Left ventricle myocardium superior (tissue), 1 donor: Measurements from ENCODE around the gene TRIM31. TPM values are rescaled to one million over a fixed set of nuclear protein-coding genes. Genes with fewer than 3 reads are reported as not detected.
"Not testable (repeated sequence)": the region's sequence is repeated elsewhere in the genome, so short reads cannot be mapped to it uniquely, and the experiment has no call there.

Source experiments
- ATAC-seq: fragments of 200-7000 bp; cut with Tn5 transposase; one replicate; pipeline ENCODE4 v1.9.1; 2020; ENCODE audit warnings: mild to moderate bottlenecking, moderate library complexity
- DNase-seq: peaks from one replicate; pipeline ENCODE4 v3.0.0-alpha.2; 2020
- intact Hi-C: fragments of 100-400 bp; cut with micrococcal nuclease; formaldehyde crosslinking; loops from one replicate; pipeline ENCODE4 v1.11.0; 2022
- total RNA-seq: library from RNA; stranded (reverse); fragmentation: NEBNext Ultra II Directional; extraction: Animal tissue kit (Norgen Biotek cat#: 25700); gene quantifications from one replicate; pipeline ENCODE4 v1.2.1, GENCODE V29; 2021
- donor health status: DM: no; HTN: yes; CAD: no; lungs with severe emphysema.

The TRIM31 gene
- total RNA-seq, 1 donor from 2014 or later = not detected

DNA sequence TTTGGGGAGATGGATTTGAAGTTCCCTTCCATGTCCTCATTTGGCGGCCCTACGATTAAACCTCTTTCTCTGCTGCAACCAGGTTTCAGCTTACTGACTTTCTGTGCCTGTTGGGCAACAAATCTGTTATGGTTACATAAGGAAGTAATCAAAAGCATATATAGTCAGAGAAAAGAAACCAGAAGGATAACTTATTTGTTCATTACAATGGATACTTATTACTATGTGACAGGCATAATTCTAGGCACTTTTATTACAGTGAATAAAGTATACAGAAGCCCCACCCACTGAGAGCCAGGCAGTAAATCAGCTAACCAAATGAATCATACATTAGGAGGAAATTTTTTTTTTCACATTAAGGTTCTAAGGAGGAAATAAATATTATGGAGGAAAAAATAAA, 9.6 kb upstream of the TRIM31 start:
- DNase-seq (no peak), ATAC-seq (no peak)
- intact Hi-C loops = no loop called here

DNA sequence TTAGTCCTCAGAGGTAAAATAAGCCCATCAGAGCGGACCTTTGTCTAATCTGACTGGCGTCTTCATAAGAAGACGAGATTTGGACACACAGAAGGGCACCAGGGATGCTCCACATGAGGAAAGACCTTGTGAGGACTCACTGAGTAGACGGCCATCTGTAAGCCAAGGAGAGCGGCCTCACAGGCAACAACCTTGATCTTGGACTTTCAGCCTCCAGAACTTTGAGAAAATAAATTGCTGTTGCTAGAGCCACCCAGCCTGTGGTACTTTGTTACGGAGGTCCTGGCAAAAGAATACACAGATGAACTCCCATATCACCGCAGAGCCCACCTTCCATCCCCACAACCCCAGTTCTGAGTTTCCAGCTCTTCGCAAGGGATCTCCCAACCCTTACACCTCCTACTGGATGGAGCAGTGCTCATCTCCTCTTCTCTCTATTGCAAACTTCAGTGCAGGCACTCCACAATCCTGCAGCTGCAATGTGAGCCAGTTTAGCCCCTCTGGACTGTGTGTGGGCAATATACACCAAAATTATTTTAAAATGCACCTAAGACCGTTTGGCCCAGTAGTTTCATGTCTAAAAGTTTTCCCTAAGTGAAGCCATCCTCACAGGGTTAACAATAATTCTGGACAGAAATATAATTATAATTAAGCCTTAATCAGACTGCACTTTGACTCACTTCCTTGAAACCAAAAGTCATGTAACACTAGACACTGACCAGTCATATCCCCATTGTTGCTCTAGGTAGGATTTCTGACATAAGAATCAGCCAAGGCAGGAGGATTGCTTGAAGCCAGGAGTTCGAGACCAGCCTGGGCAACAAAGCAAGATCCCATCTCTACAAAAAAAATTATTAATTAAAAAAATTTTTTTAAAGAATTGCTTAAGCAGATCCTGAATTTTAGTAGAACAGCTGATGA, 8.8 kb upstream of the TRIM31 start:
- no peak for DNase-seq
- ATAC-seq = no peak
- intact Hi-C loops = no loop called here

DNA sequence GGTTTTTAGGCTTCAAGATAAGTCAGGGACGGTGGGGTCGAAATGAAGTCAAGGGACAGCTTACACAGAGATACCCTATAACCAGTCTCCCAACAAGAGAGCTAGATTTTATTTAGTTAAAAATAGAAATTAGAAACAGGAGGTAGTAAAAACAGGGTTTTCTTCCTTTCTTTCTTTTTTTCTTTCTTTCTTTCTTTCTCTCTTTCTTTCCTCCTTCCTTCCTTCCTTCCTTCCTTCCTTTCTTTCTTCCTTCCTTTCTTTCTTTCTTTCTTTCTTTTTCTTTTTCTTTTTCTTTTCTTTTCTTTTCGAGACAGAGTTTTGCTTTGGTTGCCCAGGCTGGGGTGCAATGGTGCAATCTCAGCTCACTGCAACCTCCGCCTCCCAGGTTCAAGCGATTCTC, 5.8 kb upstream of the TRIM31 start:
- intact Hi-C loops, ATAC-seq, DNase-seq: not testable (repeated sequence)

DNA sequence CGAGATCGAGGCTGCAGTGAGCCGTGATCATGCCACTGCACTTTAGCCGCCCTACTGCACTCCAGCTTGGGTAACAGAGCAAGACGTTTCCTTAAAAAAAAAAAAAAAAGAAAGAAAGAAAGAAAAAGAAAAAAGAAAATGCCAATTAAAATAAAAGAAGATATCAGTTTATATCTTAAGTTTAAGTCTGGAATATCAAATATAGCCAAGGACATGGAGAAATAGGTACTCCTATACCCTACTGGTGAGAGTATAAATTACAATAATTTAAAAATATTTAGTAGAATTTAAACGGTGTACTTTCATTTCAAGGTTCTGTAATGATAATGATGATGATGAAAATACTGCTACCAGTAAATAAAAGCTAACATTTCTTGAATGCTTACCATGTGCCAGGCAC, 3.8 kb upstream of the TRIM31 start:
- ATAC-seq = no peak
- DNase-seq = no peak
- intact Hi-C loops = no loop called here

DNA sequence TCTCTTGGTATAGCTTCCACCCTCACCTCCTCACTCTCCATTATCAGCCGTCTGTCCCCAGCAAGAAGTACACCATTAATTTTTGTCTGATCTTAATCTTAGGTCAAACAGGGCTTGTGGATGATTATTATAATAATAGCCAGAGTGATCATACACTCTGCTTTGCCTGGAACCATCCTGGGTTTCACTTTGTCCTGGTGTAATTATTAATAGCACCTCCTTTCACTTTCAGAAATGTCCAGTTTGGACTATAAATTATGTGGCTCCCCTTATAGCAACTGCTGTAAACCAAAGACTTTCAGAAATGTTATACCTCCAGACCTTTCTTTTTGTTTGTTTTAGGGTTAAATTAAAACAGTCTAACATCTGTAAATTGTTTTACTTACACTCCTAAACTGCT, 951 bp upstream of the TRIM31 start:
- DNase-seq = no peak
- no peak for ATAC-seq
- intact Hi-C loops = no loop called here

DNA sequence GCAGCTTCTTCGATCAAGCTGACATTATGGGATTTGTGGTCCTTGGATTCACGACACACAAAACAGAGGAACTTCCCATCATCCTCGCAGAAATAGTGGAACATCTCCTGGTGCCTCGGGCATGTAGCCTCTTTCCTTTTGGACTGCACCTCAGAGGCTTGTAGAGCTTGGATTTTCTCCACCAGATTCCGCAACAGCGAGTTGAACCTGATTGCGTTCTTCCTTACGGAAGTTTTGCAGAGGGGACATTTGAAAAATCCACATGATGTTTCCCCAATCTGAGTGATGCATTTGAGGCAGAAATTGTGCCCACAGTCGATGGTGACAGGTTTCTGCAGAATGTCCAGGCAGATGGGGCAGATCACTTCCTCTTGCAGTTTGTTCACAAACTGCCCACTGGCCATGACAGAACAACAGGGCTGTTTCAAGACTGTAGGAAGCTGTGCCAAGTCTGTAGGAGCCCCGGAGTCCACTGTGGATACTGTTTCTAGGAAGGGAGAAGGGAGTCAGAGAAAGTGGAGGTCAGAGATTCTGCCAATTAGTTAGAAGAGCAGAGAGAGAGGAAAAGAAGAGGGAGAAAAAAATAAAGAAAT, 392 bp downstream of the TRIM31 start:
- no peak for ATAC-seq
- intact Hi-C loops = no loop called here
- no peak for DNase-seq

DNA sequence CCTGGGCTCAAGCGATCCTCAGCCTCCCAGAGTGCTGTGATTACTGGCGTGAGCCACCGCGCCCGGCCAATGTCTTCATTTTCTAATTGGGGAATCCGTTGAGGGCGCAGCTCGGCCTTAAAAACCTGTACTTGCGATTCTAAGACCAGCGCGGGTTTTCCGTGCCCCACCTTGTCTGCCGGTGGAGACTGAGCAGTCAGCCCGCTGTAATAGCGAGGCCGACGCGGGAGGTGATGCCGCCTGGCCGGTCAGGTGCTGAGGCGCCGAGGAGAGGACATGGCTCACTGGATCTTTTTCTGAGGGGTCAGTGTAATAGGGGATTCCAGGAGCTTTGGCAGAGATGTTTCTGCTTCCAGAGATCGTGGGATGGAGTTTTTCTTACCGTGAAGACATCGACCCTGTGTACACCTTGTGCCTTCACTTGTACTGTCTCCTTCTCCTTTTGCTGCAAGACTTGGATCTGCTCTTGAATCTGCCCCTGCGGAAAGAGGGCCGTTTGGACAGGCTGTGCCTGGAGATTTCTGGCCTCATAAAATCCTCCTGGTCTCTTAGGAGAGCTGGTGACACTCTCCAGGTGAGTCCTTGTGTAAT, 1.5 kb downstream of the TRIM31 start:
- no peak for DNase-seq
- no peak for ATAC-seq
- intact Hi-C loops = no loop called here

DNA sequence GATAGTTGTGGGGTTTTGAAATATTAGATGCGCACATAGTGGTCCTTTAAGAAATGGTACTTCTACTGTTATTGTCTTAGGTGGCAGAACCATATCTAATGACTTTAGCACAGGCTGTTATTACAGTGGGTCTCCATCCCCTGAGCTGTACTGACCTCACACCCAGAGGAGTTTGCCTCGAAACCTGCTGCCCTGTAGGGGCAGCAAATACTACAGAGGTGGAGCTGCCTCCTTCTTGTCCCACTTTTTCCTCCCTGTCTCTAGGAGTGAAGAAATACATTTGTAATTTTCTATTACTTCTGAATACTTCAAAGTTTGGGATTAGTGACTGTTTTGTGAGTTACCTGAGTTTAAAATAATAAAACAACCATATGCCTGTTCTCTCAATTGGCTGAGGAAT, 8.2 kb downstream of the TRIM31 start:
- no peak for ATAC-seq

DNA sequence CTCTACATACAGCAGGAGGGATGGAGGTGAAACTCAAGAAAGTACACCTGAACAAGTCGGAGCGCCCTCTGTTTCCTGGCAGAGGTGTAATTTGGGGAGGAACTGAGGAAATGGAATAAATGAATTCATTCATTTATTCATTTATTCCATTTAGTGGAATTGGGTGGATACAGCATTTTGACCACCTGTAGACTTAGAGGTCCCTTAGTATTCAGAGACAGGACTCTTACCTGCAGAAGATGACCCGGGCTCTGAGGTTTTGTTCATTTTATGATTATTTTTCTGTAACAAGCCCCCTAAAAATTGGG, 9.1 kb downstream of the TRIM31 start:
- ATAC-seq (no peak), DNase-seq (no peak)
- intact Hi-C loops = no loop called here

More for the DNA sequence above, 8.2 kb downstream of the TRIM31 start:
- DNase-seq = no peak
- intact Hi-C loops = no loop called here

DNA sequence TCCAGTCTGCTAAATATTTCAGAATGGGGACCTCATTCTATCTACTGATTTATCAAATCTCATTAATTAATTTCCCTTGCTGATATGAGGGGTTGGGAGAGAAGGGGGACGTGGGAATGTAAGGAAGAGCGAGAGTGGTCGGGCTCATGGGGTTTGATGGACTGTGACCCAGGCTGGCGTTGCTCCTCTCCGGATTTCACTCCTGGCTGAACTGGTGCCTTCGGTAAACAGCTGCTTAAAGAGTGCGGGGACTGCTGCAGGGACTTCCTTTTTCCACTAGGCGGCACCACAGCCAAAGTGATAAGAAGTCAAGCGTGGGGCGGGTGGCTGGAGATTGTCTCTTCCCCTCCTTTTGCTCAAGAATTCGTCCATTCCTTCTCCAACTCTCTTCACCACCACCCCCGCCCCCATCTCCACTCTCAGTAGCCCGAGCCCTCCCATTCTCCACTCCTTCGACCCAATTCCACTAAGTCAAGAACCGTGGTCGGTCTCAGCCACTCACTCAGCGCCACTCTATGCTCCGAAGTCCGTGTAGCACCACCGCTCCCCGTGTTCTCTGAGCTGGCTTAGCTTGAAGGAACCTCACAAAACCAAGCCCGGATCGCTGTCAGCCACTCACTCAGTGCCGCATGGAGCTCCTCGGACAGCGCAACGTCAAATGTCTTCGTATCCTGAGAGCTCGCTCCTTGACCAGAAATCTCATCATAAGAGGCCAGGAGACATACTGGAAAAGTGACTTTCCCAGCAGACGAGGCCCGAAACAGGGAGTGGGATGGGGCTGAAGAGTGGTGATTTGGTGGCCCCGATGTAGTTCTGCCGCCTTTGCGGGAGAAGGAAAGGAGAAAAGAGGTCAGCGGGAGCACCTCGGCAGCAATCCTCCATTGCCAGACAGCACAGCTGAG, 9.7 kb downstream of the TRIM31 start:
- DNase-seq = peak; percentile 85
- peak; percentile 85 for ATAC-seq
- intact Hi-C loops = no loop called here

DNA sequence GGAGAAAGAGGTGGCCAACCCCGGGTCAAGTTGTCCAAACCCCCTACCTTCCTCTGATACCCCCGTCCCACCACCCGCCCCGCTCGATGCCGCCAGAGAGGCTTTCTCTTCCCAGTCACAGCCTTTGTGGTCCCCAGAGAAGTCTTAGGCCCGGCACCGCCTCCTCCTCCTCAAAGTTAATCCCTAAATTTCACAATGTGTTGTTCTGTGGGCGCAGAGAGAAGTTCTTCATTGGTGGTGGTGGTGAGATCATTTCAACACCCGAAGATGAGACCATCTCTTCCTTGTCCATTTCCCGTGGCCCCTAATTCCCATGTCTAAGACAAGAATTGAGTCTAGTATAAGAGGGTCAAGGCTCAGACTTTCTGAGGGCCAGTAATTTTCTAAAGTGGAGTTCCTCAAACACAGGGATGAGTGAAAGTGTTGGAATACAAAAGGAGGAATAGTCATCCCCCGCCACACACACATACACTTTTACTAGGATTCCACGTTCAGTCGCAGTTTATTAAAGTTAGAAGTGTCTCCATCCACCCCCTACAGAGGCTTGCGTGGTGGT, 10.4 kb downstream of the TRIM31 start:
- intact Hi-C loops = no loop called here
- no peak for DNase-seq
- ATAC-seq = peak; percentile 12

DNA sequence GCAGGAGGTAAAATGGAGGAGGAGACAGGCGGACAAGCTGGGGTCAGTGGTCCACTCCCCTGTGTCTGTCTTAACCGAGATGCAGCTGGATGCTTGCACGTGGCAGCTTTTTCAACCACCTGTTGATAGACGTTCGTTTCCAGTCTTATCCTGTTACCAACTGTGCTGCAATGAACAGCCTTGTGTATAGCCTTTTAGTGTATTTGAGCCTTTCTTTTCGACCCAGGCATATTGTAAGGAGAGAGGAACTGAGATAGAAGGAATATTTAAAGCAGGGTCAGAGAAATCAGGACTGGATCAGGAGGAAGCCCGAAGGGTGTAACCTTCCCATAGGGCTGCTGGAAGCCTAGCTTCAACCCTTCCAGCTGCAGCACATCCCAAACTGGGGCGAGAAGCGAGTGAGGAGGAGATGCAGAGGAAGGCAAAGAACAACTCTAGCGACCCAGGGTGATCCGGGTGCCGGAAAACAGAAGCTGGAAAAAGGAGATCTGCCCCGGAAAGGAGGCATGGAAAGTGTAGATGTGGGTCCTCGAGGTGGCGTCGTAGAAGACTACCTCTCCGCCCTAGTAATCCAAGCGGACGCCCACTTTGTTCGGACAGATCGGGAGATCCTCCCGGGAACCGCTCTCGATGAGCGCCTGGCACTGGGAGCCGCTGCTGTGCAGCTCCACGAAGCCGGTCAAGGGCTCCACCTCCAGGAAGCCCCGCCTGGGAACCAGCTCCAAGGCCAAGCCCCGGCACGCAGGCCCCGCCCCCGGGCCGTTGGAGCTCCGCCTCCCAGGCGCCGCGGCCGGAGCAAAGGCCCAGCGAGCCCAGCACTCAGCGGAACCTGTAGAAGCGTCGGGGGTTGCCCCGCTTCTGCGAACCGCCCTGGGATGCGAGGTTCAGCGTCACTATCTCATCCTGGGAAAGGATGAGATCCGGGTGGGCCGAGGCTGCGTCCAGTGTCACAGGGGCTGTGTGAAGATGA, 11.2 kb downstream of the TRIM31 start:
- DNase-seq = peak; percentile 96

DNA sequence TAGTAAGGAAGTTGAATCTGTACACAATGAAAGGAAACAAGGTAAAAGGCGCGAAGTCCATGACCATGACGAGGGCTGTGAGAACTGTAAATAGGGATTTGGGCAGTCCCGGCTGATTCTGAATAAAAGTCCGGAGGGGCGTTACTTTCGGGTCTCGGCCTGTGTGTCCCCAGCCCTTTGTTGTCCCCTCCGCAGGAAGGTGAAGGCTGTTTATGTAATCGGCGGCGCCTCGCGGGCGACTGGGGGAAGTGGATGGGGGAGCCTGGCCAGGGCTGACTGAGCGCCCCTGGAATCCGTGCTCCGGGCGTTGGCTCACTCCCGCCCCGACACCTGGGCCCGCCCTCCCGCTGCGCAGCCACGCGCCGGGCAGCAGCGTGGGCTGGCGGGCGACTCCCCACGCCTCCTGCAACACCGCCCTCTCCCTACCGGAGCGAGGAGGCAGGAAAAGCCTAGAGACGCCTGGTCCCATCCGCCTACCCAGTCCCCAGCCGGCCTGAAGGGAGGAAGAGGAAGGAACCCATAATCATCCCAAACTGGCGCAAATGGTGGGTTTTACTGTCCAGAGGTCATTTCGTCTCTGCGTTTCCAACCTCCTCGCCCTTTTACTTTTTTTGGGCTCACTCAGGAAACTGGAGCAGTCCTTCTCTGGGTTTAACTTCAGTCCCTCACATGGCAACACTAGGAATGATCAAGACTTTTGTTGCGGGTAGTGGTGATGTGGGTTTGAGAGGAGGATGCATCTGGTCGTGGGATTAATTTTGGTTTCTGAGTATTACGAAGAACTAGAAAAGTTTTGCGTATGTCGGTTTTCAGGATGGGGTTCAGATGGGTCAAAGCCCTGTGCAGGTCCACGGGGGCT, 12.1 kb downstream of the TRIM31 start:
- intact Hi-C loops = no loop called here
- DNase-seq (peak; percentile 40), ATAC-seq (peak; percentile 47)

More for the DNA sequence above, 11.2 kb downstream of the TRIM31 start:
- intact Hi-C loops = no loop called here
- ATAC-seq = peak; percentile 98

DNA sequence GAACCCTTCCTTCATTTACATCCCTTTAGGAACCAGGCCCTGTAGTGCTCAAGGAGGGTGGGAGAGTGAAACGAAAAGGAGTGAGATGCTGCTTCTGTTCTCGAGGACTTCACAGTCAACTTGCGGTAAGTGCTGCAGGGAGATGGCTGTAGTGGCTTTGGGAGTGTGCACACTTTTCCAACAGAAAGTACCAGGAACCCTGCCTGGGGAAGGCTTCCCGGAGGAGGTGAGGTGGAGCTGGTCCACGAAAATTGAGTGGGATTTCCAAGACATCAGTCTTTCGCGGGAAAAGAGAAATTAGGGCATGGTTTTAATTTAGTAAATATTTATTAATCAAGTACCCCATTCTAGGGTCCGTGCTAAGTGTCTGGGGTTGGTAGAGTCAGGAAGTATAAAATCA, 12.7 kb downstream of the TRIM31 start:
- no peak for DNase-seq
- ATAC-seq = no peak
- intact Hi-C loops = no loop called here

DNA sequence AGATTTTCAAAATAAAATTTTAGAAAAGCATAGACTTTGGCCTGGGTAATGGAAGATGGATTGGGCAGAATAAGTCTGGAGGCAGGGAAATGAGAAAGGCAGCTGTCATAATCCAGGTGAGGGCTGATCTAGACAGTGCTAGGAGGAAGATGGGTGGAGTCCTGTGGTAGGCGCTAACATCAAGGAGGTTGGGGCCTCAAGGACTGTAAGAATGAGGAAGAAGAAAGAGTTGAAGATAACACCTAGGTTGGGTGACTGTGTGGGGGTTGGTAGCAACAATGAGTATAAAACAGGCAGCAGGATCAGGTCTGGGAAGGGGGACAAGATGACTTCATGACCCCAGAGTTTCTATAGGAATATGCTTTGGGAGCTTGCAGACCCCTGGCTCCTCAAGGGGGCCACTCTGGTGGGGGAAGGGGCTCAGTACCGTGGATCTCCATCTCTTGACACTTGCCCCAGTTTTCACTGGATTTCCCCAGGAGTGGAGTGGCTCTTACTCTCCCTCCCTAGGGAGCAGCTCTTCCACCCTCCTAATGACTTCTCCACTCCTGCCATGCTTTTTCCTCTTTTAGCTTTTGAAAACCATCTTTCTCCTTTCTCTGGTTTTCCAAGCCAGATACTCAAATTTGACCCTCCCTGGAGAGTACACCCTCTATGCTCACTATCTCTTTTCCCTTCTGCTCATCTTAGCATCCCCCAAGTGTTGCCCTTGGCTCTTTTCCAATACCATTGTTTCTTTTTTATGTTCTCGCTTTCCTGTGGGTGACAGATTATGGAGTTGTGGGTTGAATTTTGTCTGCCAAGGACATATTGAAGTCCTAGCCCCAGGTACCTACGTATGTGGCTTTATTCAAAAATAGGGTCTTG, 14.8 kb downstream of the TRIM31 start:
- intact Hi-C loops = no loop called here
- DNase-seq = no peak
- no peak for ATAC-seq

DNA sequence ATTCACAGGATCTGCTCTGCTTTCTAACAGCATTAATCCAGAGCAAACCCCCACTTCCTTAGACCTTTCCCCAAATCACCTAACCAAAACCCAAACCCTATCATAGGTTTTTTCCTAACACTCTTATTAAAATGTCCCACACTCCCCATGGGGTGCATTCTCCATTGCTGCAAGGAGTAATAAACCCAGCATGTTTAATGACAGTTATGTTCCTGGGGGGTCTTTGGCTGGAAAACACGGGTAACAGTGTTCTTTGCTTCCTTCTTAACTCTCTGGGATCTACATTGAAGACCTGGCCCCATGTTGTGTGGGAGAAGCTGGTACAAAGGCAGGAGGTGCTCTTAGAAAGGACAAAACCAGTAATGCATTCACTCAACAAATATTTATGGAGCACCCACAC, 16.1 kb downstream of the TRIM31 start:
- intact Hi-C loops = no loop called here
- ATAC-seq (no peak), DNase-seq (no peak)
